ENCODE results near the gene LANCL2. TPM values are rescaled to one million over a fixed set of nuclear protein-coding genes. Genes with fewer than 3 reads are reported as not detected.
"Not testable (repeated sequence)": the region's sequence is repeated elsewhere in the genome, so short reads cannot be mapped to it uniquely, and the experiment has no call there.

The LANCL2 gene
- total RNA-seq, 4 donors from 2014 or later = 6.4 to 12.8 (median 9.7) TPM

DNA sequence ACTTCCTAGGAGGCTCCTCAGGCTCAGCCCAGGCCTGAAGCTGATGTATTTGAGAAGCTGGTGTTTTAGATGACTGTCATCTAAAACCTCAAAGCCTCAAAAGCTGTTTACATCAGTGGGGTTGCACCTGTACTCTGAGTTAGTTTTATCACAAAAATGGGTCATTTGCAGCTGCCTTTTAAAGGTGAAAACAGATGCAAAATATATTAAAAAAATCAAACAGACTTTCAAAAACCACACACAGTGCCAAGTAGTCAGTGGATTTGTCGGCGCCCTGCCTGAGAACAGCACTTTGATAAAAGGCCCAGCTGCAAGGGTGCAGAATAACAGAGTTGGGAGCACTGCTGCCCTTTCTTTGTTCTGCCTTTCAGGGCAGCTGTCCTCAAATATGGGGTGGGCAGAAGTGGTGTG, 104.1 kb downstream of the LANCL2 start:
- DNase-seq = no peak
- TF ChIP-seq, protein P1, sequence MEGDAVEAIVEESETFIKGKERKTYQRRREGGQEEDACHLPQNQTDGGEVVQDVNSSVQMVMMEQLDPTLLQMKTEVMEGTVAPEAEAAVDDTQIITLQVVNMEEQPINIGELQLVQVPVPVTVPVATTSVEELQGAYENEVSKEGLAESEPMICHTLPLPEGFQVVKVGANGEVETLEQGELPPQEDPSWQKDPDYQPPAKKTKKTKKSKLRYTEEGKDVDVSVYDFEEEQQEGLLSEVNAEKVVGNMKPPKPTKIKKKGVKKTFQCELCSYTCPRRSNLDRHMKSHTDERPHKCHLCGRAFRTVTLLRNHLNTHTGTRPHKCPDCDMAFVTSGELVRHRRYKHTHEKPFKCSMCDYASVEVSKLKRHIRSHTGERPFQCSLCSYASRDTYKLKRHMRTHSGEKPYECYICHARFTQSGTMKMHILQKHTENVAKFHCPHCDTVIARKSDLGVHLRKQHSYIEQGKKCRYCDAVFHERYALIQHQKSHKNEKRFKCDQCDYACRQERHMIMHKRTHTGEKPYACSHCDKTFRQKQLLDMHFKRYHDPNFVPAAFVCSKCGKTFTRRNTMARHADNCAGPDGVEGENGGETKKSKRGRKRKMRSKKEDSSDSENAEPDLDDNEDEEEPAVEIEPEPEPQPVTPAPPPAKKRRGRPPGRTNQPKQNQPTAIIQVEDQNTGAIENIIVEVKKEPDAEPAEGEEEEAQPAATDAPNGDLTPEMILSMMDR (IDR thresholded peaks at IDR 0.05) = no peak
- Histone ChIP-seq H3K27me3 (no peaks in the 10 kb centered on the region), H3K27ac (no peak overlapping the region), H3K36me3 (peaks cover 0 to 47% (median 0%) of the 10 kb centered on the region in 3 donors), H3K4me3 (no peak overlapping the region), H3K9me3 (no peaks in the 10 kb centered on the region), H3K4me1 (no peaks in the 10 kb centered on the region)
- 69 to 93% methylated on average over 2 of the region's 2 CpGs for WGBS, 2 donors
- intact Hi-C loops (cut with DNase I) = no loop called here

DNA sequence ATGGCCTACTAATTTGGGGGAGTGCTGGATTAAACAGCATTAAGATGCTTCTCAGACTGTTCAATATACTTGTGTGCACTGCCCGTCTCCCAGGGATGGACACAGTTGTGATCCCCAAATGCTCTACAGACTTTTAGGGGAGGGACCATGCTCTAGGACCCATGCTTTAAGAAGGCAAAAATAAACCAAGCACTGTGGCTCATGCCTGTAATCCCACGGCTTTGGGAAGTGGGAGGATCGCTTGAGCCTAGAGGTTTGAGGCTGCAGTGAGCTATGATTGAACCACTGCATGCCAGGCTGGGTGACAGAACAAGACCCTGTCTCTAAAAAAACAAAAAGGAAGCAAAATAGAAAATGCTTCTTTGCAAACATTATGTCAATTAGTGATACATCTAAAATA, 104.6 kb downstream of the LANCL2 start:
- no peak for TF ChIP-seq POLR2A (IDR thresholded peaks at IDR 0.05)
- TF ChIP-seq, protein P1 (IDR thresholded peaks at IDR 0.05) = no peak
- Histone ChIP-seq H3K4me3 (no peak overlapping the region), H3K27me3 (no peaks in the 10 kb centered on the region), H3K4me1 (no peaks in the 10 kb centered on the region), H3K27ac (no peak overlapping the region), H3K36me3 (peaks cover 0 to 42% (median 0%) of the 10 kb centered on the region in 3 donors), H3K9me3 (no peaks in the 10 kb centered on the region)
- no peak for DNase-seq
- 72 to 87% methylated on average over 2 of the region's 3 CpGs for WGBS, 2 donors
- intact Hi-C loops (cut with DNase I) = no loop called here

DNA sequence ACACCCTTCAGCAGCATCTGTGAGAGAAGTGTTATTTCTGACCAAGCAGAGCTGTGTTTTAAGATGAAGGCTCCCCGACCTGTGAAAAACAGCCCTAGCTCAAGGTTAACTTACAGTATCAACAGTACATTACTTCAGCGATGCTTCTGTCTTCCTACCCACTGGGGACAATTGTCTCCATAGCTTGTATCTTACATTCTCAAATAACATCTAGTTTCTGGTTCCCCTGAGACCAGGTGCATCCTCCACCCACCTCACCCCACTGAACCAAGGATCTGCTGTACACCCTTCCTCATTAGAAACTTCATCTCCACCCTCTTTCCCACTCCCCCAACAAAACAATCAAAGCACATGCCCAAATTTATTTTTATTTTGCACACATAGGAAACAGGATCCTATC, 105.1 kb downstream of the LANCL2 start:
- H3K4me3 ChIP-seq = no peak overlapping the region
- H3K4me1 ChIP-seq = no peaks in the 10 kb centered on the region
- DNase-seq = no peak
- H3K36me3 ChIP-seq = peaks cover 0 to 37% (median 0%) of the 10 kb centered on the region in 3 donors
- TF ChIP-seq, protein P1 (IDR thresholded peaks at IDR 0.05) = no peak
- TF ChIP-seq POLR2A (IDR thresholded peaks at IDR 0.05) = no peak
- H3K27ac ChIP-seq = no peak overlapping the region
- intact Hi-C loops (cut with DNase I) = no loop called here
- WGBS, 2 donors = 86 to 88% methylated on average over 2 of the region's 2 CpGs
- no peaks in the 10 kb centered on the region for H3K27me3 ChIP-seq
- H3K9me3 ChIP-seq = no peaks in the 10 kb centered on the region

GRCh38 chr7:55471594-55471993, 106.5 kb downstream of the LANCL2 start:
- WGBS, 2 donors = no CpG with 5 or more reads among the region's 9 CpGs
- DNase-seq; H3K27ac ChIP-seq; intact Hi-C loops (cut with DNase I); H3K9me3 ChIP-seq; H3K4me3 ChIP-seq; H3K27me3 ChIP-seq; H3K4me1 ChIP-seq: not testable (repeated sequence)
- peaks cover 0 to 31% (median 0%) of the 10 kb centered on the region in 3 donors for H3K36me3 ChIP-seq

DNA sequence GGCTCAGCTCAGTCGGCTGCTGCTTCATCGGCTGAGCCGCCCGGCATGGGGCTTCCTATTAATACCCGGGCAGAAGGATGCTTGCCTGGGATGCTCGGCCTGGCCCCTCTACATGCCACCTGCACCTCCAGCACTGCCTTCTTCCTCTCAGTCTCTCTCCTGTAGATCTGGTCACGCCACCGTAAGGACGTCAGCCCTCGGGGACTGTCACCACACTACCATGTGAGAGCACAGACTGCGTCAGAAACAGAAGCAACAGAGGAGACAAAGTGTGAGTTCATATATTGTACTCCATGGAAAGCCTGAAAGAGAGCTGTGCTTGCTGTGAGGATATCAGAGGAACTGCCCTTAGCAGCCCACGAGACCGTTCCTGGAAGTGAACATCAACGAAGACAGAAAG, 107.3 kb downstream of the LANCL2 start:
- no CpG with 5 or more reads among the region's 14 CpGs for WGBS, 2 donors

GRCh38 chr7:55472928-55473725, 108.0 kb downstream of the LANCL2 start:
- H3K36me3 ChIP-seq = peaks cover 0 to 34% (median 0%) of the 10 kb centered on the region in 3 donors
- 50 to 89% methylated on average over 1 to 3 of the region's 25 CpGs for WGBS, 2 donors
- H3K27ac ChIP-seq = no peak overlapping the region
- DNase-seq = no peak
- no peak overlapping the region for H3K4me3 ChIP-seq
- no peaks in the 10 kb centered on the region for H3K9me3 ChIP-seq
- no peaks in the 10 kb centered on the region for H3K4me1 ChIP-seq
- intact Hi-C loops (cut with DNase I) = no loop called here
- TF ChIP-seq, protein P1 (IDR thresholded peaks at IDR 0.05) = no peak
- no peak for TF ChIP-seq POLR2A (IDR thresholded peaks at IDR 0.05)
- H3K27me3 ChIP-seq = no peaks in the 10 kb centered on the region

More for the DNA sequence above, 107.3 kb downstream of the LANCL2 start:
- H3K4me3 ChIP-seq; H3K4me1 ChIP-seq; DNase-seq; intact Hi-C loops (cut with DNase I); H3K27ac ChIP-seq; H3K9me3 ChIP-seq; H3K27me3 ChIP-seq: not testable (repeated sequence)
- H3K36me3 ChIP-seq = peaks cover 0 to 36% (median 0%) of the 10 kb centered on the region in 3 donors
